Activated naive CD8-positive, alpha-beta T cell (primary cell): ENCODE results near the gene SMARCD2.
"Not testable (repeated sequence)": the region's sequence is repeated elsewhere in the genome, so short reads cannot be mapped to it uniquely, and the experiment has no call there.

ENCODE experiments used
- H3K27ac Mint-ChIP-seq: one replicate; pipeline ENCODE4 v1.8.0; 2021; ENCODE audit warnings: mixed read lengths
- H3K27me3 Mint-ChIP-seq: one replicate; pipeline ENCODE4 v1.8.0; 2021; ENCODE audit warnings: mixed read lengths
- H3K36me3 Mint-ChIP-seq: one replicate; pipeline ENCODE4 v1.8.0; 2021; ENCODE audit warnings: mixed read lengths
- H3K4me1 Mint-ChIP-seq: one replicate; pipeline ENCODE4 v1.8.0; 2021; ENCODE audit warnings: low read depth, mixed read lengths
- H3K4me3 Mint-ChIP-seq: one replicate; pipeline ENCODE4 v1.8.0; 2021; ENCODE audit warnings: mild to moderate bottlenecking, mixed read lengths
- H3K9me3 Mint-ChIP-seq: one replicate; pipeline ENCODE4 v1.8.0; 2021; ENCODE audit warnings: low read depth, mixed read lengths

The SMARCD2 gene

GRCh38 chr17:63817736-63818385 lies 24.6 kb downstream of the SMARCD2 start:
- H3K27ac Mint-ChIP-seq: peak overlapping the region; percentile 66
- H3K27me3 Mint-ChIP-seq: no peaks in the 10 kb centered on the region
- no peak overlapping the region for H3K4me3 Mint-ChIP-seq
- peaks cover 10% of the 10 kb centered on the region for H3K36me3 Mint-ChIP-seq
- no peaks in the 10 kb centered on the region for H3K9me3 Mint-ChIP-seq
- peaks cover 9% of the 10 kb centered on the region for H3K4me1 Mint-ChIP-seq

GRCh38 chr17:63816669-63817068 lies 25.8 kb downstream of the SMARCD2 start:
- Mint-ChIP-seq H3K36me3 (peaks cover 7% of the 10 kb centered on the region), H3K27ac (no peak overlapping the region), H3K9me3 (no peaks in the 10 kb centered on the region)

GRCh38 chr17:63816123-63816522 lies 26.4 kb downstream of the SMARCD2 start:
- H3K27me3 Mint-ChIP-seq: no peaks in the 10 kb centered on the region
- peaks cover 2% of the 10 kb centered on the region for H3K4me1 Mint-ChIP-seq
- H3K27ac Mint-ChIP-seq: peak overlapping the region; percentile 43
- no peaks in the 10 kb centered on the region for H3K9me3 Mint-ChIP-seq
- H3K4me3 Mint-ChIP-seq: no peak overlapping the region
- peaks cover 7% of the 10 kb centered on the region for H3K36me3 Mint-ChIP-seq

More at GRCh38 chr17:63816669-63817068, 25.8 kb downstream of the SMARCD2 start:
- Mint-ChIP-seq H3K4me1 (peaks cover 4% of the 10 kb centered on the region), H3K27me3 (no peaks in the 10 kb centered on the region), H3K4me3 (no peak overlapping the region)

GRCh38 chr17:63809970-63810369 lies 32.5 kb downstream of the SMARCD2 start:
- no peaks in the 10 kb centered on the region for H3K9me3 Mint-ChIP-seq
- peaks cover 11% of the 10 kb centered on the region for H3K36me3 Mint-ChIP-seq
- peak overlapping the region; percentile 64 for H3K27ac Mint-ChIP-seq
- H3K4me3 Mint-ChIP-seq: no peak overlapping the region
- no peaks in the 10 kb centered on the region for H3K27me3 Mint-ChIP-seq
- peaks cover 6% of the 10 kb centered on the region for H3K4me1 Mint-ChIP-seq

GRCh38 chr17:63805591-63805990 lies 36.9 kb downstream of the SMARCD2 start:
- H3K36me3 Mint-ChIP-seq: peaks cover 5% of the 10 kb centered on the region
- peak overlapping the region; percentile 46 for H3K27ac Mint-ChIP-seq
- H3K4me1 Mint-ChIP-seq: peaks cover 8% of the 10 kb centered on the region
- no peaks in the 10 kb centered on the region for H3K27me3 Mint-ChIP-seq
- no peaks in the 10 kb centered on the region for H3K9me3 Mint-ChIP-seq
- no peak overlapping the region for H3K4me3 Mint-ChIP-seq

- H3K36me3 Mint-ChIP-seq: peaks cover 6% of the 10 kb centered on the region
- peak overlapping the region; percentile 67 for H3K27ac Mint-ChIP-seq
- no peaks in the 10 kb centered on the region for H3K9me3 Mint-ChIP-seq
- H3K4me1 Mint-ChIP-seq: peaks cover 6% of the 10 kb centered on the region
- H3K27me3 Mint-ChIP-seq: no peaks in the 10 kb centered on the region
- no peak overlapping the region for H3K4me3 Mint-ChIP-seq
These were observed 38.2 kb downstream of the SMARCD2 start for GRCh38 chr17:63804328-63804727.

GRCh38 chr17:63800783-63801182 lies 41.7 kb downstream of the SMARCD2 start:
- Mint-ChIP-seq H3K27me3 (no peaks in the 10 kb centered on the region), H3K9me3 (no peaks in the 10 kb centered on the region), H3K36me3 (peaks cover 6% of the 10 kb centered on the region), H3K4me3 (no peak overlapping the region), H3K4me1 (peaks cover 3% of the 10 kb centered on the region), H3K27ac (no peak overlapping the region)

GRCh38 chr17:63798572-63799106 lies 43.8 kb downstream of the SMARCD2 start:
- Mint-ChIP-seq H3K4me3 (no peak overlapping the region), H3K36me3 (peaks cover 6% of the 10 kb centered on the region), H3K27me3 (no peaks in the 10 kb centered on the region), H3K4me1 (peaks cover 1% of the 10 kb centered on the region), H3K27ac (no peak overlapping the region), H3K9me3 (no peaks in the 10 kb centered on the region)

- not testable (repeated sequence) for H3K36me3 Mint-ChIP-seq, H3K27ac Mint-ChIP-seq, H3K4me1 Mint-ChIP-seq, H3K4me3 Mint-ChIP-seq, H3K27me3 Mint-ChIP-seq, H3K9me3 Mint-ChIP-seq
These were observed 46.1 kb downstream of the SMARCD2 start for GRCh38 chr17:63796375-63796774.

- H3K27me3 Mint-ChIP-seq: no peaks in the 10 kb centered on the region
- no peaks in the 10 kb centered on the region for H3K9me3 Mint-ChIP-seq
- H3K4me3 Mint-ChIP-seq: no peak overlapping the region
- no peaks in the 10 kb centered on the region for H3K36me3 Mint-ChIP-seq
- no peak overlapping the region for H3K27ac Mint-ChIP-seq
- H3K4me1 Mint-ChIP-seq: peaks cover 1% of the 10 kb centered on the region
These were observed 50.3 kb downstream of the SMARCD2 start for GRCh38 chr17:63792055-63792729.

GRCh38 chr17:63790057-63790456 lies 52.4 kb downstream of the SMARCD2 start:
- Mint-ChIP-seq H3K36me3 (peaks cover 2% of the 10 kb centered on the region), H3K4me1 (peaks cover 5% of the 10 kb centered on the region), H3K9me3 (no peaks in the 10 kb centered on the region), H3K27me3 (no peaks in the 10 kb centered on the region), H3K27ac (no peak overlapping the region), H3K4me3 (no peak overlapping the region)

GRCh38 chr17:63786971-63787711 lies 55.3 kb downstream of the SMARCD2 start:
- H3K36me3 Mint-ChIP-seq: peaks cover 2% of the 10 kb centered on the region
- H3K27ac Mint-ChIP-seq: no peak overlapping the region
- peaks cover 26% of the 10 kb centered on the region for H3K4me1 Mint-ChIP-seq
- no peak overlapping the region for H3K4me3 Mint-ChIP-seq
- no peaks in the 10 kb centered on the region for H3K27me3 Mint-ChIP-seq
- no peaks in the 10 kb centered on the region for H3K9me3 Mint-ChIP-seq

GRCh38 chr17:63786117-63786516 lies 56.4 kb downstream of the SMARCD2 start:
- H3K4me1 Mint-ChIP-seq: peaks cover 29% of the 10 kb centered on the region
- H3K36me3 Mint-ChIP-seq: peaks cover 2% of the 10 kb centered on the region
- no peak overlapping the region for H3K27ac Mint-ChIP-seq
- H3K9me3 Mint-ChIP-seq: no peaks in the 10 kb centered on the region
- H3K27me3 Mint-ChIP-seq: no peaks in the 10 kb centered on the region
- no peak overlapping the region for H3K4me3 Mint-ChIP-seq

GRCh38 chr17:63785556-63785955 lies 56.9 kb downstream of the SMARCD2 start:
- Mint-ChIP-seq H3K9me3 (no peaks in the 10 kb centered on the region), H3K4me1 (peaks cover 34% of the 10 kb centered on the region), H3K27me3 (no peaks in the 10 kb centered on the region), H3K4me3 (no peak overlapping the region), H3K36me3 (peaks cover 2% of the 10 kb centered on the region), H3K27ac (peak overlapping the region; percentile 35)

- H3K36me3 Mint-ChIP-seq: peaks cover 2% of the 10 kb centered on the region
- peaks cover 50% of the 10 kb centered on the region for H3K4me1 Mint-ChIP-seq
- H3K4me3 Mint-ChIP-seq: no peak overlapping the region
- no peaks in the 10 kb centered on the region for H3K9me3 Mint-ChIP-seq
- H3K27ac Mint-ChIP-seq: peak overlapping the region; percentile 55
- no peaks in the 10 kb centered on the region for H3K27me3 Mint-ChIP-seq
These were observed 59.0 kb downstream of the SMARCD2 start for GRCh38 chr17:63783522-63783921.
